HG03039 (cell line): ENCODE measurements around the gene COL13A1.

Source experiments
- ATAC-seq: cut with Tn5 transposase; IDR thresholded peaks from one replicate; pipeline ENCODE4 v1.9.1; 2021; ENCODE audit warnings: mild to moderate bottlenecking, moderate library complexity; ENCODE audit not compliant: unreplicated experiment

COL13A1 gene

GRCh38 chr10:69960988-69961880 is 159.5 kb downstream of the COL13A1 start:
- no peak for ATAC-seq

DNA sequence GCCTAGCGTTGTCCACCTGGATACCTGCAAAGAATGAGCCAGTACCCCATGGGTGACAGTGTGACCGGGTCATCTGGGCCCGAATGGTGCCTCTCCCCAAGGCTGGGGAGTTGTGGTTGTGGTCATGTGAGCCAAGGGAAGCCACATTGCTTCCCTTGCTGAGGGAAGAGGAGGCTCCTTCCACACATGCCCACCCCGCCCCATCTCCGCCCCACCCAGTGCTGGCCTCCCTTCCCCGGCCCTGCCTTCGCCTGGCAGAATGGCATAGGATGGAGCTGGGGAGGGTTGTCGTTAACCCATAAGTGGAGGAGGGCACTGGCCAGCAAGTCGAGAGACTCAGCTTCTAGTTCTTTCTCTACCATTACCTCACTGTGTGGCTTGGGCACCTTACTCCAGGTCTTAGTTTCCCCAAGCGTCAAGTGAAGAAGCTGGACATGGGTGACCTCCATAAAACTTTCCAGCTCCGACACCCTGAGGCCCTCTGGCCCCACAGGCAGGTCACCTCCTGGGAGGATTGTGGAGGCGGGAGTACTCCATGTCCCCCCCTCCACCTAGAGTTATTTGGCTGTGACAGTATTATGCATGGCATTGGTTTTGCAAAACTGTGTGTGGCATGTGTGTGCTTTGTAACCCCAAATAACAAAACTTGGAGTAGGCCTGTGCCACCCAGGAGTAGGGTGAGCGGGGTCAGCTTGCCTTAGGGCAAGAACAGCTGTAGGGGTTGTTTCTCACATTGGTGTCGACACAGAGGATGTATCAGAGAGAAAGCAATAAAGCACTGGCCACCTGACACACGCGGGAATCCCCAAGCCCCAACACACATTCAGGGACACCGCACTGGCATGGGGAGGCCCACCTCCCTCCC is 160.4 kb downstream of the COL13A1 start:
- ATAC-seq = no peak

DNA sequence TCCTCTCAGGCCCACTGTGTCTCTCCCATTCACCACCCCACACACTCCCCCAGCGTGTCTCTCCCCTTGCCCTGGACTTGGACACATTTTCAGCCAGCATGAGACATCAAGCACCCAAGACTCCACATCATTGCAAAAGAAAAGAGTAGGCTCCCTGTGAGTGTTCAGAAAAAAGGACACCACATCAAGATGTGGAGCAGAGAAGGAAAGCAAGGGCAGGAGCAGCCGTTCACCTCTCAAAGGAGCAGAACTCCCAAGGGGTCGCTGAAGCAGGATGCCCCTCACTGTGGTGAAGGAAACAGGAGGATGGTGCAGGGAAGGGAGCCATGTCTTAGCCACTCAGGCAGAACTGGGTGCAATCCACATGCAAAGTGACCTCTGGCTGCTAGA is 161.0 kb downstream of the COL13A1 start:
- no peak for ATAC-seq

GRCh38 chr10:69963178-69963834 is 161.6 kb downstream of the COL13A1 start:
- no peak for ATAC-seq

DNA sequence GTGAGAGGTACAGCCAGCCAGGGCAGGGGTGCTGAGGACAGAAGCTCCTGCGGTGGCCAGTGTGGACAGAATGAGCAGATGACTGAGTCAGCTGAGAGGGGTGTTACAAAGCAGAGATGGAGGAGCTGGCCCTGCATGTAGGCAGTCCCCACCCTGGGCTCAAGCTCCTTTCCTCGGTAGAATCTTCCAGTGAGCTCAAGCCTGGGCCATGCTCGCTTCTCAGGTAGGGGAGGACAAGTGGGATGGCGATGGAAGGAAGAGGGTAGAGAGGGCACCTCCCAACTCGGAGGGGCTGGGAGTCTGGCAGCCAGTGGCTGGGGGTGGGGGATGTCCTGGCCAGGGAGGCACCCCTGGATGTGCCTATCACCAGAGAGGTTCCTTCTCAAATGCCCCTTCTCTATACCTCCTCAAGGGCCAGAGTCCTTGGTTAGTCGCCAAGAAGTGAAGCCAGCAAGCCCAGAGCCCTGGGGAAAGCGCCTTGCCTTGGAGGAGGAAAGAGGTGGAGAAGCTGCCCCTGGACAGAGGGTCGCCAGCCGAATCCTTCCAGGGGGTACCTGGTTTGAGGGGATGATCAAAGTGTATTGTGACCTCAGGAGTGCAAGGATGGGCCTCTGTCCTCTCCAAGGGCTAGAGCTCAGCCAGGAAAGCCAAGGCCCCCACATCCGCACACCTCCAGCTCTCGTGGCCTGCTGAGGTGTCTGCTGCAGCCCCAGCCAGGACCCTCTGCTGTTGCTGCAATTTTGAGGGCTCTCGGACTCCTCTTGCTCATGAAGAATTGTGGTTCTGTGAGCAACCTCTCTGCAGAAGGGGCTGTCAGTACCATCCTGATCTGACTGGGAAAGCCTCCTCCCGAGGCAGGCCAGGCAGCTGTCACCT is 162.4 kb downstream of the COL13A1 start:
- ATAC-seq = no peak

- ATAC-seq = no peak
Observed at GRCh38 chr10:69965086-69965485, 163.4 kb downstream of the COL13A1 start.

- ATAC-seq = no peak
Observed at GRCh38 chr10:69965919-69966662, 164.4 kb downstream of the COL13A1 start.

- no peak for ATAC-seq
Observed at GRCh38 chr10:69968830-69969229, 167.1 kb downstream of the COL13A1 start.

- no peak for ATAC-seq
Observed at GRCh38 chr10:69969977-69970376, 168.3 kb downstream of the COL13A1 start.

GRCh38 chr10:69972981-69973397 is 171.3 kb downstream of the COL13A1 start:
- no peak for ATAC-seq

DNA sequence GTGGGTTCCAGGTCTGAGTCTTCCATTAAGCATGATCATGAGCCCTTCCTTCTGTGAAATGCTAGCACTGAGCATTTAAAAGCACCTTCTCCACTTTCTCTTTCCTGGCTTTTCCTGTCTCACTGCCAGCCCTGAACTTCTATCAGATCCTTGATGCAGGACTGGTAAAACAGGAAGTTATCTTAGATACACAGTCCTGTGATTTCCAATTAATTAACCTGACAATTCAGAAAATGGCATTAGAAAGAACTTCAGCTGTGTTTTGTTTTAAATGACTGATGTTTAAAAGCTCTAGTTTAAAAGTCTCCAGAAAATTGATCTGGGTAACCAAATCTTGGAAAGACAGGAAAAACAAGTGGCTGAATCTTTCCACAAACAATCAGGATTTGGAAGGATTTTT is 172.0 kb downstream of the COL13A1 start:
- ATAC-seq = no peak

DNA sequence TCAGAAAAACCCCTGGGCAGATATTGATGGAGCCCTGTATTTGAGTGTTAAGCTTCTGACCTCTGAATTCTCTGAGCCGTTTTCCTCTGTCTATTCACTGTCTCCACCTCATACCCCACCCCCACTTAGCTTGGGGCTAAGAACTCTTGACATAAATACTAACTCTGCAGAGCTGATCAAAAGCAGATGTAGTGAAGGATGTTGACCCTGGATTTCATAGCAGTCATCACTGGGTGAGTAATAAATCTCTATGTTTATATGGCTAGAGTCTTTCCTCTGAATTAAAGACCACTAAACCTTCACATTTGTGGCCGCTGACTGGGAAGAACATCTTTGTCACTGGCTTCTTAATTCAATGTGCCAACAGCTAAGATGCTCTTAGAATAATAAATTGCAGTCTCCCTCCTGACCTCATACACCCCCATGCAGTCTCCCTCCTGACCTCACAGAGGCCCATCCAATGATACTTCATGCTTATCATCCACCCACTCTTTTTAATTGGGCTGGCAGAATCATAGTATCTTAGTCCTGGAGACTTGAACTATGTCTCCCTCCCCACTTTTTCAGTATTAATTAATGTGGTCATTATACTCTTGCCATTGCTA is 172.9 kb downstream of the COL13A1 start:
- no peak for ATAC-seq

GRCh38 chr10:69976795-69977546 is 175.3 kb downstream of the COL13A1 start:
- no peak for ATAC-seq

GRCh38 chr10:69979174-69979573 is 177.5 kb downstream of the COL13A1 start:
- no peak for ATAC-seq

GRCh38 chr10:69980672-69981071 is 179.0 kb downstream of the COL13A1 start:
- no peak for ATAC-seq

DNA sequence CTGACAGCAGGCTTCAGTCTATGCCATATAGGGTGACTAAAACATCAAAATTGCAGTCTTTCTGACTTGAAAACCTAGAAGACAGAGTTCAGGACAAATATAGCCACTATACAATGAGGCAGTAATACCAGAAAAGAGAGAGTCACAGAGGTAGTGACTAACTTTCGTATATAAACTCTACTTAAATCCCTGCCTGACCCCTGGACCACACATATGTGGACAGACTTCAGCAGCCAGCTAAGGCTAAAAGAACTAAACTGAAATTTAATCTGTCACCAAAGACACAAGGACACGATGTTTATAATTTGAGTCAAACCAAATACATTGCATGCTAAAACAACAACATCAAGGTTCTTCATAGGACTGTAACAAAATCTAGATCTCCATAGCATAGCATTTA is 186.4 kb downstream of the COL13A1 start:
- no peak for ATAC-seq

DNA sequence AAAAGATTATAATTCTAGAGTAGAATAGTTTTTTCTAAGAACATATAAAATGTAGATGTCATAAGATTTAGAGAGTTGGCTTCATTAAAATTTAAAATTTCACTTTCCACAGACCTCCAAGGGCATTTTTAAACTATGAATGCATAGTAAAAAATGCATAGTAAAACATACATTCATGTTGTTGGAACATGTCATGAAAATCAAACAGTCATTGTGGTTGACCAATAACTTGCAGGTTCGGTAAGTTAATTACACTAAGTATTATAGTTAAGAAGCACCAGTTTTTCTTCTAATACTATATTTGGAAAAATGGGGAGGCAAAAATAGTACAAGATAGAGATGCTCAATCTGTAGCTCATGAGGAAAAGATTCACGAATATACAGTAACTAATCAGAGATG is 189.4 kb downstream of the COL13A1 start:
- no peak for ATAC-seq

GRCh38 chr10:69994262-69994661 is 192.6 kb downstream of the COL13A1 start:
- ATAC-seq = no peak

- ATAC-seq = no peak
Observed at GRCh38 chr10:69996611-69997010, 194.9 kb downstream of the COL13A1 start.
